Stimulated activated CD4-positive, alpha-beta T cell treated with anti-CD3 and anti-CD28 coated beads, Interleukin-12 subunit alpha, Interleukin-12 subunit beta, amount 100 ng/mL, for 4 hours (primary cell): ENCODE measurements around the gene PARP1.
"Not testable (repeated sequence)": the region's sequence is repeated elsewhere in the genome, so short reads cannot be mapped to it uniquely, and the experiment has no call there.

Experiments
- DNase-seq: peaks from one replicate; pipeline ENCODE4 v3.0.0-alpha.2; 2020

Gene PARP1

DNA sequence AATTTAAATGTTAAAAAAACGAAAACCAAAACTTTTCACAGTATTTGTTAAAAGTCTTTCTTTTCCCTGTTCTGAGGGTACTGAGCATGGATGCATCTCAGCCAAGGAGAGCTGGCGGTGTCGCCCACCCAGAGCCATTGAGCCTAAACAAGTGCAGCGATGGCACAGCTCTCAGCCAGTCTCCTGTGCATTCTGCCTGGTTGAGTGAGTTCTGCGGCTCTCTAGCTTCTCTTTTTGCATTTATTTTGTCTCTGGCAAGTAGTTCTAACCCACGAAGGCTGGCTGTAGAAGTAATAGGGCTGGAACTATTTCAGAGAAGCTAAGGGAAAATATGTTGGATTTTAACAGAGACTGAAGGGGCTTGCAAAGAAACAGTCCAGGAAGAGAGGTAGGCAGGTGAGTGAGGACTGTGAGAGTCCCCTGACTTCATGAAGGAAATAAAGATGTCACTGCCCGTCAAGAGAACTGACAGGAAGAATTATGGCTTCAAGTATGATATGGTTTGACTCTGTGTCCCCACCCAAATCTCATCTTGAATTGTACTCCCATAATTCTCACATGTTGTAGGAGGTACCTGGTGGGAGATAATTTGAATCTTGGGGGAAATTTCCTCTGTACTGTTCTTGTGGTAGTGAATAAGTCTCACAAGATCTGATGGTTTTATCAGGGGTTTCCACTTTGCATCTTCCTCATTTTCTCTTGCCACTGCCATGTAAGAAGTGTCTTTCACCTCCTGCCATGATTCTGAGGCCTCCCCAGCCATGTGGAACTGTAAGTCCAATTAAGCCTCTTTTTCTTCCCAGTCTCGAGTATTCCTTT lies 63.2 kb downstream of the PARP1 start:
- DNase-seq = no peak

DNA sequence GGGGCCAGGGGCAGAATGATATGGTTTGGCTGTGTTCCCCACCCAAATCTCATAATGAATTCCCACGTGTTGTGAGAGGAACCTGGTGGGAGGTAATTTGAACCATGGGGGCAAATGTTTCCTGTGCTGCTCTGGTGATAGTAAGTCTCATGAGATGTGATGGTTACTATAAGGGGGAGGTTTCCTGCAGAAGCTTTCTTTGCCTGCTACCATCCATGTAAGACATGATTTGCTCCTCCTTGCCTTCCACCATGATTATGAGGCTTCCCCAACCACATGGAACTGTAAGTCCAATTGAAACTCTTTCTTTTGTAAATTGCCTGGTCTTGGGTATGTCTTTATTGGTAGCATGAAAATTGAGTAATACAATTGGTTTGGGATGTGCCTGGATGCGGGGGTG lies 65.2 kb downstream of the PARP1 start:
- no peak for DNase-seq

DNA sequence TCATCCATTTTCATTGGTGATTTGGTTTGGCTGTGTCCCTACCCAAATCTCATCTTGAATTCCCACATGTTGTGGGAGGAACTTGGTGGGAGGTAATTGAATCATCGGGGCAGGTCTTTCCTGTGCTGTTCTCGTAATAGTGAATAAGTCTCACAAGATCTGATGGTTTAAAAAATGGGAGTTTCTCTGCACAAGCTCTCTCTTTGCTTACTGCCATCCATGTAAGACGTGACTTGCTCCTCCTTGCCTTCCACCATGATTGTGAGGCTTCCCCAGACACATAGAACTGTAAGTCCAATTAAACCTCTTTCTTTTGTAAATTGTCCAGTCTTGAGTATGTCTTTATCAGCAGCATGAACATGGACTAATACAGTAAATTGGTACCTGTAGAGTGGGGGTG lies 67.8 kb downstream of the PARP1 start:
- not testable (repeated sequence) for DNase-seq

DNA sequence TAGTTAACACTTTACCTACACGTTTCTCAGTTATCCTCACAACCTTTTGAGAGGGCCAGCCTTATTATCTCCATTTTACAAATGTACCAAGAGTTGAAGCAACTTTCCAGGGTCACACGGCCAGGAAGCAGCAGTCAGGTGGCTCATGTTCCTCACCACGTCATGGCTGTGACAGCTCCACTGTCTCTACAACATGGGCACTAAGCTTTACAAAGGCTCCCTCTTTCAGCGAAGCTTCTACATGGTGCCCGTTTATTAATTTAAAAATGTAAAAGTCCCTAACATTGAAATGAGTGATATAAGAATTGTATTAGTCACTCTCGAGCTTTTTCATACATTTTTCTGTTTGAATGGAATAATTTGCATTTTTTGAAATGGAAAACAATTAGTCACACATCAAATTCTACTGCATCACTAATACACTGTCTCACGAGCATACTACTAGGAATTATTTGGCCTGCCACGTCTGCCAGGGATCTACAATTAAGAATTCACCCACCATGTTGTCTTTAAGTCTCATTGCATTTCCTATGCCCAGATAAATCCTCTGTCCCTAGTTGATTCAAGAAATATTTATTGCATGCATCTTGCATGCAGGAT lies 70.5 kb downstream of the PARP1 start:
- DNase-seq = no peak

DNA sequence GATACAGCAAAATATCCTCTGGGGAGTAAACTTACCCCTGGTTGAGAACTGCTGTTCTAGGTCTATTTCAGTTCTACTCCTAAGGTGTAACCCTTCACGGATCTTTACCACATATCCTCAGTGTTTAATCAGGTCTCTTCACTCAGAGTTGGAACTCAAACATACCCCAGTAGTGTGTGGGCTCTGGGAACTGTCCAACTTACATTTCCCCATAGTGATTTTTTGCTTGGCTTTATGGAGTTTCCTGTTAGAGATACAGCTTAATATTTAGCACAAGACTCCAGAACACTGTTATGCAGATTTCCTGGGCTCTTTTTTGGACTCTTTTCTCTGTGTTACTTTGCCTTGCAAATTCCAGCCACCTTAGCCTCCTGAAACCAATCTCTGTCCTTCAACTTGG lies 72.2 kb downstream of the PARP1 start:
- DNase-seq = no peak

DNA sequence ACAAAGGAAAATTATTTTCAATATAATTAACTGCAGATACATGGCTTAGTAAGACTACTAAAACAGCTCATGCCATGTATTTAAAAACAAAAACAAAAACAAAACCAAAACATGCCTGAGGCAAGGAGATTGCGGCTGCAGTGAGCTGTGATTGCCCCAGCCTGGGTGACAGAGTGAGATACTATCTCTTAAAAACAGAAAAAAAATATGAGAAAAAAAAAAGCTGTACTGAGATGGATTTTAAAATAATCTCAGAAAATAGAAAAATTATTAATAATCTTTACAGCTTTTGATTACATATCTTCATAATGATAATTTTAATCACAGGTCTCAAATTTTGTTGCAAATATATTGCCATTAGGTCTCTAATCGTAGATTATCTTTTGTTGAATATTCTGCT lies 74.9 kb downstream of the PARP1 start:
- no peak for DNase-seq

DNA sequence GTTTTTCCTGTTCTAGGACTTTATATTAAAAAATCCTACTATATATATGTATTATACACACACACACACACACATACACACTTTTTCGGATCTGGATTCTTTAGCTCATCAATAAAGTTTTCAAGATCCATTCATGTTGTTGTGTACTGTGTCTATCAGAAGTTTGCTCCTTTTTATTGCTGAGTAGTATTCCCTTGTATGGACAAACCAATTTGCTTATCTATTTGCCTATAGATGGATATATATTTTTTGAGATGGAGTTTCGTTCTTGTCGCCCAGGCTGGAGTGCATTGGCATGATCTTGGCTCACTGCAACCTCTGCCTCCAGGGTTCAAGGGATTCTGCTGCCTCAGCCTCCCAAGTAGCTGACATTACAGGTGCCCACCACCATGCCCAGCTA lies 78.7 kb downstream of the PARP1 start:
- no peak for DNase-seq

DNA sequence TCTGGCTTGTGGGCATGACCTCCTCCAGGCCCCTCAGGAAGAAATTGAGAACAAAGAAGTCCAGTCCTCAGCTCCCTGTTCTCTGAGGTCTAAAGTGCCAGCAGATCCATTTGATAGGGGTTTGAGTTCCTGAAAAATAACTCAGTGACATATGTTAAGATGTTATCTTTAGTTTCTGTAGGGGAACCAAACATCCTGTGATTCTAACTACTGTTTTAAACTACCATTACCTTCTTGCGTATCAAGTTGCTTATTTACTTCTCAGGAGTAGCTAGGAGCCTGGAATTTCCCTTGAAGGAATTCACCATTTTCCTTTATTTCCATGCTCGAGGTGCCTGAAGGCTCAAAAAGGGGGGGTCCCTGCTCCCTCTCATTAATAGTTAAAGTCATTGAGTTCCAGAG lies 80.1 kb downstream of the PARP1 start:
- no peak for DNase-seq

DNA sequence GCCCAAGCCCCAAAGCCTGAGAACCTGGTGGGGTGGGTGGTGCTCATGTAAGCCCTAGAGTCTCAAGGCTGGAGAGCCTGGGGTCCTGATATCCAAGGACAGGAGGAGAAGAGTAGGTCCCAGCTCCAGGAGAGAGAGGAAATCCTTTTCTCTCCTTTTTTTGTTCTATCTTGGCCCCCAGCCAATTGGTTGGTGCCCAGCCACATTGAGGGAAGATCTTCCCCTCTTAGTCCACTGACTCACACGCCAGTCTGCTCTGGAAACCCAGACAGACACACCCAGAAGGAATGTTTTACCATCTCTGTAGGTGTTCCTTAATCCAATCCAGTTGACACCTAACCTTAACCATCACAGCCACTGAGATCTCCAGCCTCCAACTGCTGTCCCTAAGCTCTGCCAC lies 82.7 kb downstream of the PARP1 start:
- DNase-seq = no peak

DNA sequence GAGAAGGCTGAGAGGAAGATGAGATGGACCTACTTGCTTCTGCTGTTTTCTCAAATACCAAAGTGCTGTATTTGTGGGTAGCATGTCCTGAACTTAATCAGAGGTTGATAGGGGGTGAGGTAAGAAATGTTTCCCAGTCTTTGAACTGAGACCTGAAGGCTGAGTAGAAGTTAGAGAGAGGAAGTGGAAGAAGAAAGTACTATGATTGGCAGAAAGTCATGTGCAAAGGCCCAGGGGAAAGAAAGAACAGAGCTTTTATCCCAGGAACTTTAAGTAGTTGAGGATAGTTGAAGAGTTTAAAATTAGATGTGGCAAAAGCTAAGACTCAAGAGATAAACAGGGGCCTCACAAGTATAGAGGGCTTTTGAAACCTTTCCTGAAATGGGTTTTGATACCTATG lies 83.4 kb downstream of the PARP1 start:
- no peak for DNase-seq

DNA sequence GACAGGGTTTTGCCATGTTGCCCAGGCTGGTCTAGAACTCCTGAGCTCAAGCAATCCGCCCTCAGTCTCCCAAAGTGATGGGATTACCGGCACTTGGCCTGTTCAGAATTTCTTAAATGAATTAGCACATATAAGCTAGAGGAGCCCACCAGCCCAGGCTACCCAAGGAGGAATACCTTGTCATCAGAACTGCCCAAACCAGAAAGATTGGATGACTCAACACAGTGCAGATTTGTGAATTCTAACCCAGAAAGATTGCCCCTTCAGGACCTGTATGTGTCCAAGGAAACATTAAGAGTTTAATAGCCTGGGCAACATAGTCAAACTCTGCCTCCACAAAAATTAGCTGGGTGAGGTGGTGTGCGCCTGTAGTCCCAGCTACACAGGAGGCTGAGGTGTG lies 84.9 kb downstream of the PARP1 start:
- DNase-seq = no peak

DNA sequence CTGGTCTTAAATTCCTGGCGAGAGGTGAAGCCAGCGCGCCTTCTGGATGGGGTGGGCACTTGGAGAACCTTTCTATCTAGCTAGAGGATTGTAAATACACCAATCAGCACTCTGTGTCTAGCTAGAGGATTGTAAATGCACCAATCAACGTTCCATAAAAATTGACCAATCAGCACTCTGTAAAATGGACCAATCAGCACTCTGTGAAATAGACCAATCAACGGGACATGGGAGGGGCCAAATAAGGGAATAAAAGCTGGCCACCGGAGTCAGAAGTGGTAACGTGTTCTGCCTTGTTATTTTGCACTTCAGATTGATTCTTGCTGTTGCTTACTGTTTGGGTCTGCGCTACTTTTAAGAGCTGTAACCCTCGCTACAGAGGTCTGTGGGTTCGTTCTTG lies 87.0 kb downstream of the PARP1 start:
- DNase-seq = no peak

DNA sequence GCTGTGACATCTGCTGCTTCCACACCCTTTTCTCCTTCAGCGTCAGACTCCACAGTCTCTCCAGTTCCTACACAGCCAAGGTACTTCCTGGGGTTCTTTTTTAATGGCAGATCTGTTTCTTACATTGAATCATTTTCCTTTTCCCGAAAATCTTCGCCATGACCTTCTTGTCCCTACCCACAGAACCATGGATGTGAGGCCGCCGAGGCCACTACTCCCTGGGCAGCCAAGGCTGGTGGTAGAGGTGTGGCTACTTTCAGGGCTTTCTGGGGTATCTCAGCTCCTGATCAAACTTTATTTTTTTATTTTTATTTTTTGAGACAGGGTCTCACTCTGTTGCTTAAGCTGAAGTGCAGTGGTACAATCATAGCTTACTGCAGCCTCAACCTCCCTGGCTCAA lies 89.4 kb downstream of the PARP1 start:
- DNase-seq = no peak

DNA sequence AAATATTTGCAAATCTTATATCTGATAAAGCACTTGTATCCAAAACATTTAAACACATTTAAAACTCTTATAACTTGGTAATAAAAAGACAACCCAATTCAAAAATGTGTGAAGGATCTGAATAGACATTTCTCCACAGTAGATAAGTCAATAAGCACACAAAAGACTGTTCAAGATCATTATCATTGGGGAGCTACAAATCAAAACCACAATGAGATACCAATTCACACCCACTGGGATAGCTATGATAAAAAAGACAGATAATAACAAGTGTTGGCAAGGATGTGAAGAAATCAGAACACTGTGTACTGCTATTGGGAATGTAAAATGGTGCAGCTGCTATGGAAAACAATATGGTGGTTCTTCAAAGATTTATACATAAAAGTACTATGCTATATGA lies 93.8 kb downstream of the PARP1 start:
- no peak for DNase-seq

DNA sequence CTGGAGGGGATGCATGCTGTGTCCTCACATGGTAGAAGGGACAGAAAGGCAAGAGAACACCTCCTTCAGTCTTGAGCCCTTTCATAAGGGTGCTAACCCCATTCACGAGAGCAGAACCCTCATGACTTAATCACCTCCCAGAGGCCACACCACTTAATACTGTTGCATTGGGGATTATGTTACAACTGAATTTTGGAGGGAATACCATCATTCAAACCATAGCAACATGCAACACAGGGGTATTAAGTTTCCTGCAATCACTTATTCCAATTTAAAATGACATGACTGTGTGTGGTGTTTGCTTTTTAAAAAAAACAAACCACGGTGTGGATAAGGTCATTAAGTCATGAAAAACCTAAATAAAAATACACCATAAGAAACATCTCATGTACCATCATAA lies 95.8 kb downstream of the PARP1 start:
- DNase-seq = no peak

DNA sequence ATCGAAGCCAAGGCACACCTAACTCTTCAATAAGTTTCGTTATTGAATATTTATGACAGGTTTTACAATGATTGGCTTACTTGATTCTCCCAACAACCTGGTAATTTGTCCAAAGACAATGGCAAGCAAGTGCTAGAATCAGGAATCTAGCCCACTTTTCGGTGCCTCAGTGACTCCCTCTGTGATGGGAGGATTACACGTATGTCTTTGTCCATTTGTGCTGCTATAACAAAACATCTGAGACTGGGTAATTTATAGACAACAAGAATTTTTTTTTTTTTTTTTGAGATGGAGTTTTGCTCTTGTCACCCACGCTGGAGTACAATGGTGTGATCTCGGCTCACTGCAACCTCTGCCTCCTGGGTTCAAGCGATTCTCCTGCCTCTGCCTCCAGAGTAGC lies 96.5 kb downstream of the PARP1 start:
- no peak for DNase-seq
